Amniotic epithelial cell (primary cell): ENCODE results near the gene DUSP1.

Source experiments
- DNase-seq: peaks from one replicate; pipeline ENCODE4 v3.0.0-alpha.2; 2010; ENCODE audit warnings: low read depth

DUSP1 gene

DNA sequence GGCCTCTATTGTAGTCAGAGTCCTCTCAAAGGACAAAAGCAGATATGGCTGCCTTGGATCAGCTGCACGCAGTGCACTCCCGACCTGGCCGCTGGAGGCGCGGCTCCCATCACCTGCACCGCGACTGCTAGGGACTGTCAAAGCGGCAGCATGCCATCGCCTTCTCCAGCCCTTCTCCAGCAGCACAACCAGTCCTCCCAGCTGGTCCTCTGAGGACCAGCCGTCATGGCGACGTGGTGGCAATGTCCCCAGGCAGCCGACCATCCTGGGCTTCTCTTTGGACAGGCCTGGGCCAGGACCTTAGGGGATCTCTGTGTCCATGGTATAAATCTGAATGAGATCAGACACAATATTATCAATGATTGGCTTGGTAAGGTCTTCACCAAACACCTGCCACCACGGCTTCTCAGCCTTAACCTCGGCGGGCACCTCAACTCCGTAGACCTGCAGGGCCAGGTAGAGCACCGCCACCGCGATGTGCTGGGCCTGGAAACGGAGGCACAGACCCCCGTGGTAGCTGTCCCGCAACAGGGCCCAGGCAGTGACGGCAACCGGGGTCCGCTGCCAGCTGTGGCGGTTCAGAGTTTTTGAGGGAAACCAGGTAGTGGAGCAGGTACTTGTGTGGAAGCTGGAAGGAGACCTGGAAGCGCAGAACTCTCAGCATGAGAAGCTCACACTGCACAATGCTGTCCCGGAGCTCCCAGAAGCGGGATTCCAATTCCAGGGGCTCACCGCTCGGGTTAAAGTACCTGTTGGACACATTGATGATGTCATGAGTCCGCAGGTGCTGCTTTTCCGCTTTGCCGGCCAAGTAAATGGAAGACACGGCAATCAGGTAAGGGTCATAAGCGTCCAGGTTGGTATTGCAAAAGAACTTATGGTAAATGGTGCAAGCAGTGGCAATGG lies 8.5 kb downstream of the DUSP1 start:
- DNase-seq, result no peak

DNA sequence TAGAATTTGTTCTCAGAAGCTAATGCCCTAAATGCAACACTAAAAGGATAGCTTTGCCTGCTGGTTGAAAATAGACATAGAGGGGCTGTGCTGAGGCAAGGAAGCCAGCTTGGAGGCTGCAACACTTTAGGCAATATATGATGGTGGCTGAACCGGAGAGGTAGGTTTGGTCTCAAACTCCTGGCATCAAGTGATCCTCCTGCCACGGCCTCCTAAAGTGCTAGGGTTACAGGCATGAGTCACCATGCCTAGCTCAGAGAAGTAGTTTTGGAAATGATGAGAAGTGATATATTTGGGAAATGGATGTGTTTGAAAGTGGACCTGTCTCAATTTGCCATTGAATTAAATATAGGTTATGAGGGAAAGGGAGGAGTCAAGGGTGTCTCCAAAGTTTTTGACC lies 10.0 kb downstream of the DUSP1 start:
- no peak for DNase-seq

DNA sequence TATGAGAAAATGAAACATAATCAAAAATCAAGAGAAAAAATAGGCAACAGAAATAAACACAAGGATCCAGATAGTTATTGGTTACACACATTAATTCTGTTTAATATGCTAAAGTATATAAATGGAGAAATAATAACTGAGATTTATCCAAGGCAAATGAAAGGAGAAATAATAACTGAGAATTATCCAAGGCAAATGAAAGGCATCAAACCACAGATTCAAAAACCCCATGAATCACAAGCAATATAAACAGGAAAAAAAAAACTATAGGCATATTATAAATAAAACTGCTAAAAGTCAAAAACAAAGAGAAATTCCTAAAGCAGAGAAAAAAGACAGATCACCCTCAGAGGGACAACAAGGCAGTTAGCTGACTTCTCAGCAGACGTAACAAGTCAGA lies 10.9 kb downstream of the DUSP1 start:
- no peak for DNase-seq

DNA sequence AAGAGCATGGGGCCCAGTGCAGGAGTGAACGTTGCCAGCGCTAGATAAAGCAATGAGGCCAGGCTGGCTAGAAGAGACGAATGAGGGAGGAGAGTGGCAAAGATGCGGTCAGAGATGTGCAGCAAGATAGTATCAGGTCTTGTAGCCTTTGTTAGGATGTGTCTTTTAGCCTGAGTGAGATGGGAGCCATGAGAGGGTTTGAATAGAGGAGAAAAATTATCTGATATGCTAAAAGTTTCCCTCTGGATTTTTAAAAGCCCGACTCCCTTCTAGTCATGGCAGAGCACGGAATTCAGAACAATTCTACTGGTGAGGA lies 12.2 kb downstream of the DUSP1 start:
- peak; percentile 33 for DNase-seq

DNA sequence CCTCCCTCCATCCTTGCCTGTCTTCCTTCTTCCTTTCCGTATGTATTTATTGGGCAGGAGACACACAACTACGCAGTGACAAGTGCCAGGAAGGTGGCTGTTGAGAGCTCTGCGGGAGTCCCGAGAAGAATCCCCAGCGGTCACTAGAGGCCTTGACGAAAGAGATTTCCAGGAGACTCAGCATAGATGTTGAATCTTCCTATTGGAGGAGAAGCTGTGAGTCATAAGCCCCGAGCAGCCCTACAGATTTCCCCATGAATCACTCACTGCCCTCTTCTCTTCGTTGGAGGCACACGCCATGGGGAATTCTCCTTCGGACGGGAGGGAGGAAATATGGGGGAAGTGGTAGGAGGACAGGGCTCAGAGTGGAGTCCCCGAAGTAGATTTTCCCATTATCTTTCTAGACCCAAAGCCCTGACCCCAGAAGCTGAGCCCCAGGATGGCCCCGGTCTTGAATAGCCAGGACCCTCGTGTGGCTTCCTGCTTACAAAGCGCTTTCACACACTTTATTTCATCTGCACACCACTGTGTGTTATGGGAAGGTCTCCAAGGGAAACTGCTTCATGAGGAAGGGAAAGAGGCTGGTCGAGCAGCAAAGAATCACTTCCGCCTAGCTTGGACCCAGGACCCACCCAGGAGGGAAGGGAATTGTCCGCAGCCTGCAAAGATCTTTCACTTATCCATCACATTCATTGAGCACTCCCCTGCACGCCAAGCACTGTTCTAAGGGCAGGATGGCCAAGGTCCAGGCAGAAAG lies 12.7 kb downstream of the DUSP1 start:
- DNase-seq, result peak; percentile 96

DNA sequence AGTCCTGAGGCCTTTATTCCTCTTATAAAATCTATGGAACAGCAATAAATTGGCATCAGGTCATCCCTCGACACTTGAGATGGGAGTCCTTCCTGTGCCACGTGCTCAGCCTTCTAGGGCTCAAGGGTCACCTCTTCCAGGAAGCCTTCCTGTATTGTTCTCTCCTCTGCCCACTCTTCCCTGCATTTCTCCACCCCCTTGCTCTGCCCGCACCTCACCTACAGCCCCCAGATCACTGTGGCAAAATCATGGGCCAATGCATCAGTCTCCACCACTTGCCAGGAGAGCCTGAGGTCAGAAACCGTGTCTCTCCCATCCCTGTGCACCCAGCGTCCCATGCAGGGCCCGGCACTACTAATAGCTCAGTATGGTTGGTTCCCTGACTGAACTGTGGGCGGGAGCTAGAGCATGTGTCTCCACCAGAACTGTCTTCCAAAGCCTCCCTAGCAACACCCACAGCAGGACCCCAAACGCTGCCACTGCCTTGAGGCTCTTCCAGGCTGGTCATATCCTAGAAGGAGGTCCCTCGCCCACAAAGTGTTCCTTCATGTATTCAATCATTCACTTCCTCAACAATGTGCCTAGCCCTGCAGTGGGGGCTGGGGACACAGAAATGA lies 13.5 kb downstream of the DUSP1 start:
- no peak for DNase-seq

DNA sequence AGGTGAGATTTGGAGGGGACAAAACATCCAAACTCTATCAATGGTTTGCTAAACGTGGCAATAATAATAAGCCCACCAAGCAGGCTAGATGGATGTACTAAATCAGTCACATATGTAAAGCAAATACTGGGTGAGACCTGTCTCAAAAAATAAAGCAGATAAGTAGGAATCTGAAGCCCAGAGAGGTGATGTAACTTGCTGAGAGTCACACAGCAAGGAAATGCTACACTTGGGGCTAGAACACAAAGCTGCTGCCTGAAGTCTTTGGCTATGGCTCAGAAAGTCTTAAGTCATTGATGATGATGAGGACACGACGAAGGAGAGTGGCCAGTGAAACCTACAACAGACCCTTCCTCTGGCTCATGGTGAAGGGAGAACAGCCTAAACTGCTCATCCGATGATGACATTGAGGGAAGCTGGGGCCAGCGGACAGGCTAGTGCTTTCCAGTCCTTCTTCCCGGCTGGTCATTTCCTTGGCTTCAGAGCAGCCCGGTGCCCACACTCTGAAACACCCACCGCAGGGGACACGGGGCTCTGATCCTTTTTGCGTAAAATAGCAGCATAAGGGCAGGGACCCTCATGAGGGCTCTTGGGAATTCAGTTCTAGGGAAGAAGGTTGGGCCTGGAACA lies 14.1 kb downstream of the DUSP1 start:
- no peak for DNase-seq

DNA sequence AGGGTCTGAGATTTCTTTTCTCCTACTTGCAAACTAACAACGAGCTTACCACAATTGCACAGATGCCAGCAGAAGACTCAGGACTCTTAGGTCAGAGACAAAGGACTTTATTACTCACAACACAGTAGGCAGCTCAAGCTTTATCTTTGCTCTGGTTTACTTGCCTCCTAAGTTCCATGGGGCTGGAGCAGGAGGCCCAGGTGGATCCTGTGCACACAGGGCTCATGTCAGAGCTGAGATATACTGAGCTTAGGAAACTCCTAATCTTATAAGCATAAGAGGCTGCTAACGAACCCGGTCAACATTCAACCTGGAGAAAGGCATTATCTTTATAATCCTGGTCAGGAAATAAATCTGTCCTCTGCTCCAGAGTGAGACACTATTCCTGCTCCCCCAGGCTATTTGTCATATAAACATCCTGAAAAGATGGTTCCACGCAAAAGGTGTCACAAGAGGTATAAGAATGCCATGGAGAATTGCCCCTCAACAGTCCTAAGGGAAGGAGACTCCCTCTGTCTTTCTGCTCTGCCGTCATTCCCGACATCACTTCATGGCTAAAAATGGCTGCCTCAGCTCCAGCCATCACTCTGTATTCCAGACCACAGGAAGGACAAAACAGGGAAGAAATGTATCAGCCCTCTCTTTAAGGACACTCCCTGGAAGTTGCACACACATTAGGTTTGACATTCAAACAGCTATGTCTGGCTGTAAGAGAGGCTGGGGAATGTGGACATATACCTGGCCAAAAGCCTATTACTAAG lies 16.2 kb downstream of the DUSP1 start:
- DNase-seq, result no peak

DNA sequence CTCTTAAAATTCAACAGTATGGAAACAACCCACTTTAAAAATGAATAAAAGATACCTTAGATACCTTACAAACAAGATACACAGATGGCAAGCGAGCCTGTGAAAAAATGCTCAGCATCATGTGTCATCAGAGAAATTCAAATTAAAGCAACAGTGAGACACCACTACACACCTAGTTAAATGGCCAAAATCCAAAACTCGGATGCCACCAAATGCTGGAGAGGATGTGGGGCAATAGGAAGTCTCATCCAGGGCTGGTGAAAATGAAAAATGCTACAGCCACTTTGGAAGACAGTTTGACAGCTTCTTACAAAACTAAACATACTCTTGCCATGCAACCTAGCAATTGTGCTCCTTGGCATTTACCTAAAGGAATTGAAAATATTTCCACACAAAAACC lies 17.9 kb downstream of the DUSP1 start:
- DNase-seq, result no peak

DNA sequence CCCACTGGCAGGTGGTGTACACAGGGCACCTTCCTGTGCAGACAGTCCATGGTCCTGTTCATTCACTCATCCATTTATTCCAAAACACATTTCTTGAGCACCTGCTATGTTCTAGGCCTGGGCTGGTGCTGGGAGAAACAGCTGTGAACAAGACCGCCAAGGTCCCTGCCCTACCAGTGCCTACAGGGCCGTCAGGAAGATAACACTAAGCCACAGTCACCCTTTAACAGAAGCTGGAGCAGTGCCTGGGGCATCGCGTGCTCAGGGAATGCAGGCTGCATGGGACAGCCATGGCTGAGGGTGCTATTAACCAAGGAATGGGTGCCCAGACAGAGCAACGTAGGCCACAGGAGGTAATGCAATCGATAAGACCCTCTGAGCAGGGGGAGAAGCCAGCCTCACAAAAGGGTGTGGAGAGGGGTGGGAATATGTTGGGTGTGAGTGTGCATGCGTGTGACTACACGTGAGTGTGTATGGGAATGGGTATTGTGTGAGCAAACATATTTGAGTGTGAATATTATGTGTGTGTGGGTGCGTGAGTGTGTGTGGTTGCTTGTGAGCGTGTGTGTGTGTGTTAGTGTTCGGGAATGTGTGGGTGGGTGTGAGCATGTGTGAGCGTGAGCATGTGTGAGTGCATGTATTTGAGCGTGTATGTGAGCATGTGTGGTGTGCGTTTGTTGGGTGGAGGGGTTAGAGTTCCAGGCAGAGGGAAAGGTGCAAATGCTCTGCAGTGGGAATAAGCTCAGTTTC lies 19.1 kb downstream of the DUSP1 start:
- no peak for DNase-seq

DNA sequence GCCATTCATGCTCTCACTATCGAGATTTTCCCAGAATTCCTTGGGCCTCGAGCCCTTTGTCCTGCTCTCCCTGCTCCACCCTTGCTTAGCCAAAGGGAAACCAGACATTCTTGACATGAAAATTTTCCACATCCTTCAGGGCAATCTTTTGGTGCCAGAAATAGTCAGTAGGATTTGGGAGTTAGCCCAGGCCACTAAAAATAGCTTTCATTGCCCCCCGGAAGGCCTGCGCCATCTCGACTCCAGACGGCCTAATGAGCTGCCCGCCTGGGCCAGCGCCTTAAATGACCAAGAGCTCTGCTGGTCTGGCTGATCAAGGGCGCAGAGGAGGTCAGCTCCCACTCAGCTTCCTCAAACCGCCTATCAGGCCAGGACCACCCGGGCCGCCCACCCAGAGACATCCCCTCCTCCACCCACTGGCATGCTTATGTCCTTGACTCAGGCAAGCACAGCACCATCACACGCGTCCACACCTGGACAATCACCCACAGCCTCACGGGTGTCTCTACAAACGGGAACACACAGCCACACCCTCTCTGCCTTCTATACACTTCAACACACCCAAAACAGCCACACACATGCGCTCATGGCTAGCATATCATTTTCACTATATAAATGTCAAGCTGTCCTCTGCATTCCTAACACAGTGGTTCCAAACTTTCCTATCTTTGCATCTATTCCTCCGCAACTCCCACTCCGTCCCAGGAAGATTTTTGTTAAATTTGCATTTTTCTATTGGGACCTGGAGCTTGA lies 20.9 kb downstream of the DUSP1 start:
- DNase-seq, result no peak

DNA sequence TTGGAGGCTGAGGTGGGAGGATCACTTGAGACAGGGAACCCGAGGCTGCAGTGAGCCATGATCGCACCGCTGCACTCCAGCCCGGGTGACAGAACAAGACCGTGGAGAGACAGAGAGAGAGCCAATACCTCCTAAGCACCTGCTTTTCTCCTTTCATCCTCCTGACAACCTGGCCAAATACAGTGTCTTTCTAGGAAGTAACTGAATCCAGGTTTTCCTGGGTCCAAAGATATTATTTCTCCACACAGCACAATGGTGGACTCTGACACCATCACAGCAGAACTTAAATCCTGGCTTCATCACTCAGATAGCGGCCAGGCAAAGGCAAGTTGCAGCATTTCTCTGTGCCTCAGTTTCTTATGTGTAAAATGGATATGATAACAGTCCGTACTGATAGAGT lies 21.9 kb downstream of the DUSP1 start:
- no peak for DNase-seq

DNA sequence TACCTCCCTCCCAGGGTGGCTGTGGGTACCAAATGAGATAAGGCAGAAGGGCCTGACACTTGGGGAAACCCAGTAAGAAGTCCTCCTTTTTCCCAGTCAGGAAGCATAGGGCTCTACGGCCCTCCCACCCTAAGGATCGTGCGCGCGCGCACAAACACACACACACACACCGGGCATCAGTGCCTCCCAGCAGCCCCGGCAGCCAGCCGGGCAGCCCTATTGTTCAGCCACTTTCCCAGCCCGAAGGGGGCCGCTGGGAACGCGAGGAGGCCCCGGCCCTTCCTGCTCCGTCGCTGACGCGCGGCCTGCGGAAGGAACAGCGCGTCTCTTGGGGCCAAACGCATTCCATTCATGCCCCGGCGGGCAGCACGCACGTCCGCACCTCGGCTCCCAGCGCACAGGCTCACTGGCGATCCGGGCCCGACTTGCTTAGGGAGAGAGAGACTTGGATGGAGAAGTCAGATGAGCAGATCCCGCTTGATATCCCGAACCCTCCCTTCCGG lies 22.6 kb downstream of the DUSP1 start:
- peak; percentile 64 for DNase-seq

DNA sequence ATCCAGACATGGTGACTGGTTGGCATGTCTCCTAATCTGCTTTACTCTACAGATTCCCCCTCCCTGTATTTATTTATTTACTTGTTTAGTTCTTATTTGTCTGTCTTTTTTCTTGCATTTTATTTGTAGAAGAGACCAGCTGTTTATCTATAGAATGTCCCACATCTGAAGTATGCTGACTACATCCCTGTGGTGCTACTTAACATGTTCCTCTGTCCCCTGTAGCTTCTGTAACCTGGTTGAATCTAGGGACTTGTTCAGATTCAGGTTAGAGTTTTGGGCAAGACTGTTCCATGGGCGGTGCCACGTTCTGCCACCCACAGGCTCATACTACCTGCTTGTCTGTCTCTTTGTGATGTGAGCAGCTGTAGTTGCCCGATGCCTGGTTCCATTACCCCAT lies 23.5 kb downstream of the DUSP1 start:
- DNase-seq, result no peak

DNA sequence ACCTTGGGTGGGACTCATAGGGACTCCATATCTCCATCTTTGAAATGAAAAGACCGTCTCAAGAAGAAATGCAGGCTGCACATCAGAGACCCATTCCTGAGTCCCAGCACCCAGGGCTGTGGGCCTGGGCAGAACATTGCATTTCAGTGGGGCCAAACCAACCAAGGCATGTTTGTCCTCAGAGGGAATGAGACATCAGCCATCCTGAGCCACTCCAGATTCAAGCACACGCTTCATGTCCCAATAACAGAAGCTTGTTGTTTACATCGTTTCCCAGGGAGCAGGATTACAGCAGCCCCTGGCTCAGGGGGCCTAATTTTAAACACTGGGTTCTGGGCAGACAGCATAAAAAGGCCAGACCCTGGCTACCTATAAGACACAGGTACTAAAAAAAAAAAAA lies 24.3 kb downstream of the DUSP1 start:
- DNase-seq, result no peak

DNA sequence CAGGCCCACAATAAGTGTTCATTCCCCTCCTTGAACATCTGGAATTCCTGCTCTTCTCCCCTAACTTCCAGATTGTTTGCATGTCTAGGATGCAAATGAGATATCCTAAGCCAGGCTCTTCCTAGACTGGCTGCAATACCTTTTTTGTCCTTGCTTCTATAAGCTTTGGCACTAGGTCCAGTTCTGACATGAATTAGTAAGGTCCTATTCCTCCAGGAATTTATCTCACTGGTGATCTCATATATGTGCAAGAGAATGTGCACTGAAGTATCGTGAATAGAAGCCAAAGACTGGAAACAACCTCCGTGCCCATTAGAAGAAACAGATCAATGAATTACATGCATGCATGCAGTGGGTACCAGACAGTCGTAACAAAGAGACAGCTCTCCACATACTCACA lies 25.2 kb downstream of the DUSP1 start:
- DNase-seq, result peak; percentile 28

DNA sequence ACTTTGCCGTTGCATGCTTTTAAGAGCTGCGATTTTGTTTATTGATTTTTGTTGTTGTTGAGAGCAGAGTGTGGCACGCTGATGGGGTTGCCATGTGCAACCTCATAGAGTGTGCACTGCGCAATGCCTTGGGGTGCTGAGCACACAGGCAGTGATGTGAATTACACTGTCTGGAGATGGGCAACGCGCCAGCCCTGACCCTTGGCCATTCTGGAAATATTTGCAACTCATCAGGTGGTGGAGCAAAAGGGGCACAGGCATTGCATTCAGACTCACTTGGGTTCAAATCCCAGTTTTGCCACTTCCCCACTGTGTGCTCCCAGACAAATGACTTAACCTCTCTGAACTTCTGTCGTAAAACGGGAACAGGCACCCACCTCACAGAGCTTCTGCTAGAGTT lies 25.6 kb downstream of the DUSP1 start:
- DNase-seq, result no peak

DNA sequence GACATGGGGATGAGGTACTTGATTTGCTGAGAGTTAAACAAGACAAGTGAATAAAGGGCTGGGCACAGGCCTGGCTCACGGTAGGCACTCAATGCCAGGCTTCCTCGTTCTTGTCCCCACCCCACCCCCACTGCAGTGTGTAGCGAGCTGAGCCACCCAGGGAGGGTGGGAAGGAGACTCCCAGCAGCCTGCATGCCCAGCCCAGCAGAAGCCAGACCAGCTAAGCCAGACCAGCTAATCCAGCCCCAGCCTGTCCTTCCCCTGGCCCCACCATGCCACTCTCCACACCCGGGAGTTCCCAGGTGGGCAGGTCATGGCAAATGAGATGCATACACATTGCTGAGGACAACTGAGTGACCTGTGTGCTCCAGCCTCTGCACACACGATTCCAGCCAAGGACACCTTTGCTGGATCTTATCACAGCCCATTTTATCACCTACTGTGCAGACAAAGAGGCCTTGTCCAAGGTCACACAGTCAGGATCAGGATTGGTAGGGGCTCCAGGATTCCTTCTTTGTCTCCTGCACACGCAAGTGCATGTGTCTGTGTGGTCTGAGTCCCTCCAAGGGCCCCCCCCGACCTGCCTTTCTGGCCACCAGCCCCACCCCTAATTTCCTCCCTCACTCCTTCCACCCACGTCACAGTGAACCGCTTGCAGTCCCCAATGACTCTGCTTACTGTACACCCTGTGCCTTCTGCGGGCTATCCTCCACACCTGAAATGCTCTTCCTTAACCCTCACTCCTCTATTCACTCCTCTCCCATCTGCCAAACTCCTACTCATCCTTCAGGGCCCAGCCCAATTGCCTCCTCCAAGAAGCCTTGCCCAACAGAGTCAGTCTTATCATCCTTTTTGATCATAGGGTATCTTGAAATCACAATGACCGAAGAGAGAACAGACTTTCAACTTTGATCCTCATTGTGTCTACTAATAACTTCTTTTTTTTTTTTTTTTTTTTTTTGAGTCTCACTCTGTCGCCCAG lies 26.6 kb downstream of the DUSP1 start:
- no peak for DNase-seq
